ENCODE results near the gene ITPK1.

The ITPK1 gene

GRCh38 chr14:92890830-92891588 is 224.7 kb downstream of the ITPK1 start:
- no peak overlapping the region for H3K4me3 ChIP-seq (ENCODE audit: insufficient read depth, low read depth, low read length, poor library complexity, severe bottlenecking)
- no peak for DNase-seq
- H3K27me3 ChIP-seq (replicated peaks; ENCODE audit: control insufficient read depth, insufficient read depth, low read length, poor library complexity, severe bottlenecking): no peaks in the 10 kb centered on the region
- no peak overlapping the region for H3K27ac ChIP-seq (ENCODE audit: insufficient read depth, low read length, poor library complexity, severe bottlenecking)
- no peaks in the 10 kb centered on the region for H3K9me3 ChIP-seq (ENCODE audit: control insufficient read depth, low read length)
- H3K36me3 ChIP-seq (ENCODE audit: control insufficient read depth, insufficient read depth, low read length): no peaks in the 10 kb centered on the region
- H3K4me1 ChIP-seq (ENCODE audit: control insufficient read depth, insufficient read depth, low read length, poor library complexity, severe bottlenecking): no peaks in the 10 kb centered on the region

DNA sequence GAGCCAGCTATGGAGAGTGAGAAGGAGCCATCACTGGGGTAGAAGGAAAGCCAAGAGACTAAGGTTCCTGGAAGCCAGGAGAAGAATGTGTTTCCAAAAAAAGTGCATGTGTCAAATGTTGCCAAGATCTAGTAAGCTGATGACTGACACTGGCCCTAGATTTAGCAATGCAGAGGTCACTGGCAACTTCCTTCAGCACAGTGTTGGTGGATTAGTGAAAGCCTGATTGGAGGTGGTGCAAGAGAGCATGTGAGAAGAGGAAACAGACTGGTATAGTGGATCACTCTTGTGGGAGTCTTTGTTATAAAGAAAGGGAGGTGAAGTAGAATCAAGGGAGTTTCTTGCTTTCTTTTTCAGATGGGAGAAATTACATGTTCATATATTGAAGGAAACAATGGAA is 226.8 kb downstream of the ITPK1 start:
- no peak for DNase-seq
- H3K4me3 ChIP-seq (ENCODE audit: insufficient read depth, low read depth, low read length, poor library complexity, severe bottlenecking): no peak overlapping the region
- H3K9me3 ChIP-seq (ENCODE audit: control insufficient read depth, low read length): no peaks in the 10 kb centered on the region
- H3K27ac ChIP-seq (ENCODE audit: insufficient read depth, low read length, poor library complexity, severe bottlenecking): no peak overlapping the region
- no peaks in the 10 kb centered on the region for H3K27me3 ChIP-seq (replicated peaks; ENCODE audit: control insufficient read depth, insufficient read depth, low read length, poor library complexity, severe bottlenecking)
- no peaks in the 10 kb centered on the region for H3K4me1 ChIP-seq (ENCODE audit: control insufficient read depth, insufficient read depth, low read length, poor library complexity, severe bottlenecking)
- no peaks in the 10 kb centered on the region for H3K36me3 ChIP-seq (ENCODE audit: control insufficient read depth, insufficient read depth, low read length)

DNA sequence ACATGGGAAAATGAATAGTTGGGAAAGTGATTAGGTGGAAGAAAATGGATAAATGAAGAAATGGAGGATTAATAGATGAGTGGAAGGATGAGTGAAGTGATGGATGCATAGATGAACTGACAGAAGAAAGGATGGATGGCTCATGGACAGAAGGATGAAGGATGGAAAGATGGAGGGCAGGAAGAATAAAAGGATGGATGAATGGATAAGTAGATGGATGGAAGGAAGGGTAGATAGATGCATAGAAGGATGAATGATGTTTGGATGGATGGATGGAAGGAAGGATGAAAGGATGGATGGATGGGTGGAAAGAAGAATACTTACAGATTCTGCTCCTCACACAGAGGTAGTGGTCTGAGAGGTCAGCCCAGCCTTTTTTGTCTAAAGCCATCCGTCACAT is 228.6 kb downstream of the ITPK1 start:
- no peak for DNase-seq
- Histone ChIP-seq H3K27ac (ENCODE audit: insufficient read depth, low read length, poor library complexity, severe bottlenecking) (no peak overlapping the region), H3K9me3 (ENCODE audit: control insufficient read depth, low read length) (no peaks in the 10 kb centered on the region), H3K4me3 (ENCODE audit: insufficient read depth, low read depth, low read length, poor library complexity, severe bottlenecking) (no peak overlapping the region), H3K27me3 (replicated peaks; ENCODE audit: control insufficient read depth, insufficient read depth, low read length, poor library complexity, severe bottlenecking) (no peaks in the 10 kb centered on the region), H3K4me1 (ENCODE audit: control insufficient read depth, insufficient read depth, low read length, poor library complexity, severe bottlenecking) (no peaks in the 10 kb centered on the region), H3K36me3 (ENCODE audit: control insufficient read depth, insufficient read depth, low read length) (no peaks in the 10 kb centered on the region)

Measured in effector memory CD4-positive, alpha-beta T cell (primary cell).